ENCODE results near the gene RAG1. TPM values are rescaled to one million over a fixed set of nuclear protein-coding genes. Genes with fewer than 3 reads are reported as not detected.

The RAG1 gene
- total RNA-seq, 2 donors from 2014 or later = 0.42 to 0.86 TPM

GRCh38 chr11:36622431-36623136 is 54.8 kb downstream of the RAG1 start:
- Histone ChIP-seq H3K27ac (ENCODE audit: low read depth, low read length) (no peak overlapping the region), H3K4me1 (ENCODE audit: control insufficient read depth, insufficient read depth, low read length) (no peaks in the 10 kb centered on the region), H3K4me3 (ENCODE audit: low read length) (no peak overlapping the region), H3K36me3 (ENCODE audit: control insufficient read depth, insufficient read depth, low read length) (no peaks in the 10 kb centered on the region), H3K27me3 (ENCODE audit: control insufficient read depth, insufficient read depth, low read length, poor library complexity, severe bottlenecking) (no peaks in the 10 kb centered on the region), H3K9ac (ENCODE audit: extremely low read depth, low read length, poor library complexity, severe bottlenecking) (no peak overlapping the region), H3K9me3 (ENCODE audit: control insufficient read depth, low read length) (no peaks in the 10 kb centered on the region)
- Mint-ChIP-seq H3K4me1 (peaks cover 12% of the 10 kb centered on the region), H3K9me3 (no peaks in the 10 kb centered on the region), H3K4me3 (no peak overlapping the region), H3K27ac (no peak overlapping the region), H3K36me3 (ENCODE audit: low read depth) (no peaks in the 10 kb centered on the region), H3K27me3 (ENCODE audit: insufficient read depth) (no peaks in the 10 kb centered on the region)
- TF ChIP-seq CTCF (conservative IDR thresholded peaks at IDR 0.05) = peak; percentile 66
- no peak for DNase-seq
- WGBS, 2 experiments (ENCODE audit: insufficient coverage in 1 of 2, insufficient read length in 1 of 2) = 92% methylated on average over 3 of the region's 3 CpGs; no CpG with 5 or more reads in 1 of the 2 experiments

- no peaks in the 10 kb centered on the region for H3K36me3 Mint-ChIP-seq (ENCODE audit: low read depth)
- Histone ChIP-seq H3K9ac (ENCODE audit: extremely low read depth, low read length, poor library complexity, severe bottlenecking) (no peak overlapping the region), H3K4me1 (ENCODE audit: control insufficient read depth, insufficient read depth, low read length) (no peaks in the 10 kb centered on the region), H3K36me3 (ENCODE audit: control insufficient read depth, insufficient read depth, low read length) (no peaks in the 10 kb centered on the region), H3K27ac (ENCODE audit: low read depth, low read length) (no peak overlapping the region), H3K27me3 (ENCODE audit: control insufficient read depth, insufficient read depth, low read length, poor library complexity, severe bottlenecking) (no peaks in the 10 kb centered on the region), H3K9me3 (ENCODE audit: control insufficient read depth, low read length) (no peaks in the 10 kb centered on the region), H3K4me3 (ENCODE audit: low read length) (no peak overlapping the region)
- H3K4me3 Mint-ChIP-seq = no peak overlapping the region
- no peak for DNase-seq
- no peak overlapping the region for H3K27ac Mint-ChIP-seq
- TF ChIP-seq CTCF (conservative IDR thresholded peaks at IDR 0.05) = no peak
- 87 to 90% methylated on average over 4 to 5 of the region's 5 CpGs for WGBS, 2 experiments (ENCODE audit: insufficient coverage in 1 of 2, insufficient read length in 1 of 2)
- H3K9me3 Mint-ChIP-seq = no peaks in the 10 kb centered on the region
- no peaks in the 10 kb centered on the region for H3K27me3 Mint-ChIP-seq (ENCODE audit: insufficient read depth)
- peaks cover 12% of the 10 kb centered on the region for H3K4me1 Mint-ChIP-seq
Measured at GRCh38 chr11:36623494-36623893, 55.7 kb downstream of the RAG1 start.

DNA sequence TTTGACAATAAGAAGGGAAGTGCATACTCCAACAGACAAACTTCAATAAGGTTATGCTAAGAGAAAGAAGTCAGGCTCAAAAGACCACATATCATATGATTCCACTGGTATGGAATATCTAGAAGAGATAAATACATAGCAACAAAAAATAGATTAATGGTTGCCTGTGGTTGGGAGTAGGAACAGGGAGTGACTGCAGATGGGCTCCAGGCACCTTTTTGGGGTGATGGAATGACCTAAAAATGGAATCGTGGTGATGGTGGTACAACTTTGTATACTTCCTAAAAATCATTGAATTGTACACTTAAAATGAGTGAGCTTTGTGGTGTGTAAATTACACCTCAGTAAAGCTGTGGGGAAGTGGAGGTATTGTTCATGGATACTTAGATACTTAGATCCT is 59.2 kb downstream of the RAG1 start:
- TF ChIP-seq CTCF (conservative IDR thresholded peaks at IDR 0.05) = no peak
- 100% methylated on average over 1 of the region's 1 CpG for WGBS, 2 experiments (ENCODE audit: insufficient coverage in 1 of 2, insufficient read length in 1 of 2)
- no peaks in the 10 kb centered on the region for H3K36me3 ChIP-seq (ENCODE audit: control insufficient read depth, insufficient read depth, low read length)
- H3K27ac ChIP-seq (ENCODE audit: low read depth, low read length) = no peak overlapping the region
- H3K4me3 ChIP-seq (ENCODE audit: low read length) = no peak overlapping the region
- no peak overlapping the region for H3K9ac ChIP-seq (ENCODE audit: extremely low read depth, low read length, poor library complexity, severe bottlenecking)
- H3K9me3 ChIP-seq (ENCODE audit: control insufficient read depth, low read length) = no peaks in the 10 kb centered on the region
- Mint-ChIP-seq H3K36me3 (ENCODE audit: low read depth) (no peaks in the 10 kb centered on the region), H3K9me3 (no peaks in the 10 kb centered on the region), H3K27ac (no peak overlapping the region), H3K4me3 (no peak overlapping the region), H3K27me3 (ENCODE audit: insufficient read depth) (no peaks in the 10 kb centered on the region), H3K4me1 (no peaks in the 10 kb centered on the region)
- H3K4me1 ChIP-seq (ENCODE audit: control insufficient read depth, insufficient read depth, low read length) = no peaks in the 10 kb centered on the region
- DNase-seq = no peak
- no peaks in the 10 kb centered on the region for H3K27me3 ChIP-seq (ENCODE audit: control insufficient read depth, insufficient read depth, low read length, poor library complexity, severe bottlenecking)
